Measurements from ENCODE around the gene TSHZ2. TPM values are rescaled to one million over a fixed set of nuclear protein-coding genes. Genes with fewer than 3 reads are reported as not detected.

Gene TSHZ2
- total and polyA plus RNA-seq, 9 of the 15 experiments (the other 6 are each of a cell fraction or from before 2014, with no cell fraction given), result 0.03 to 0.20 (median 0.05) TPM; not detected in 4

DNA sequence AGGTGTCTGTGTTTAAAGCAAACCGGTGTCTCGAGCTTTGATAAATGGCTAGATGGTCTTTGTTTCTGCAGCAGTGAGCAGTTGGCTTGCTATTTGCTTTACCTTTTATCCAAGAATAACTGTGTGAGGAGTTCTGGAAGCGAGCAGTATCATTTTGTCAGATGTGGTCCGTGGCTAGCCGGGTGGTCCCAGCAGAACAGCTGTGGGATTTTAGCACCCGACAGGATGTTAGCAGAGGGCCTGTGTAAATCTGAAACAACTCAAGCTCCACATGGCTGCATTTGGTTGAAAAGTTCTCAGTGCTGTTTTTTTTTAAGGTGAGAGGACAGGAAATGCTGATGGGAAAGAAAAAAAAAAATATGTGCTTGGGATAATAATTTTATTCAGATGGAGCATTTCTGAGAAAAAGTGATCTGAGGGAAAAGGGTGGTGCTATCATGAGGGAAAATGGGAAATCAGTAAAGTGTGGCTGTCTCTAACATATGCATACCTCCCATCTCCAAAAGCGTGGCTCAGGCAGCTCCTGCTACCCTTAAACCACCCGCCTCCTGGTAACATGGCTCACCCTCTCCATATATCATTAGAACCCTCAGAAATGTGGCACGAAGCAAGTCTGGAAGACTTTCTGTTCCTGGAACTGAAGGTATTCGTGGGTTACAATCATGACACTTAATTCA lies 215.4 kb downstream of the TSHZ2 start (continued):
- TF ChIP-seq, protein P1, sequence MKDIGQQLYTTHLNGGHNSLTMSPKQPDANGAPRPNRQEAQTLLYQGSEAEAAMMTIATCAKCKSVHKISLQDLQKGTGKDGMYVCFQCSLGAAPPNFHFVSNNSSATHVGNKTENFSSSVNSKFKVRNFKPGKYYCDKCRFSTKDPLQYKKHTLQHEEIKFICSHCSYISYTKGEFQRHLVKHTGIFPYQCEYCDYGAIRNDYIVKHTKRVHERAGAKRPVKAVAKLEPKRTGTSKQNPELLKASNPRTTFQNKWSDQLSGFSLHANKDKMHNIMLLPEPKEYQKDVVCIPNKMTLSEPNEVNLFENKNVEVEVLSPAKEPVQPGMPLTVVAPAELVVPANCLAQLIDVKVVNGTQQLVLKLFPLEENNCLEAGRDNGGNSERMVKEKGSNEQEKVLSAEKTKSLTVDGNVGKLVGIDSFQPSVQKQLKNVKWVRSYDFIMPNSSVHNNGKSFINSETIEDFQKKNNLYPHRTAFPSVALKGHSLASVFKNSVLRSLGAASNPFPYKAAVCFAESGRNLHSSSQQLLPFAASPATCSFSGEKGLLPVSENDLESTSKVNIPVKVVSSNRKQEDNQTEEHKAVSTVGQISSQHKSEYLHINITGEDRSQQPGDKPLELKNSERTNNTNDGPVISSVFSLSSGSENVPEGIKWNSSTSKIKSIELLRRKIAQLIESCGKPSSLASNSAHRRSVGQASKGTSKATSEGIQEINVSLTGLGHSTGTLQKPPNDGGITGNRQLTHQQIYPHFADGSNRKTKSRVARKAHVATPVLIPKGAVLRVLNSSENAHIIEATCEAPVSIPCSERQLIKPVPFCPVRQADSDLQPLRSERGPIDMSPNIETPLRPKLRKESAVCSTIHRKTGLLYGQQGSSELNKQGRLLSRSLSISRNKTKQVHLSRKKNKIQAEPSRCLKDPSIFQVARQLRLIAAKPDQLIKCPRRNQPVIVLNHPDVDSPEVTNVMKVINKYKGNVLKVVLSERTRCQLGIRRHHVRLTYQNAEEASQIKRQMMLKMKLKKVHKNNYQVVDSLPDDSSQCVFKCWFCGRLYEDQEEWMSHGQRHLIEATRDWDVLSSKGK (CRISPR knock-in tag; IDR thresholded peaks at IDR 0.05), result no peak
- TF ChIP-seq ZC3H11A (IDR thresholded peaks at IDR 0.05; ENCODE audit: low read depth, low read length) (no peak), PRMT5 (CRISPR knock-in tag; IDR thresholded peaks at IDR 0.05) (no peak), SRSF9 (IDR thresholded peaks at IDR 0.05; ENCODE audit: borderline replicate concordance, low read depth, low read length) (no peak), XRCC5 (IDR thresholded peaks at IDR 0.05; ENCODE audit: low read depth, low read length) (no peak), TEAD2 (tag; IDR thresholded peaks at IDR 0.05) (no peak), EP400 (IDR thresholded peaks at IDR 0.05) (no peak), MAZ (CRISPR knock-in tag; conservative IDR thresholded peaks at IDR 0.05 in 1 of 2, IDR thresholded peaks at IDR 0.05 in 1 of 2) (no peak)
- TF ChIP-seq, protein P2, sequence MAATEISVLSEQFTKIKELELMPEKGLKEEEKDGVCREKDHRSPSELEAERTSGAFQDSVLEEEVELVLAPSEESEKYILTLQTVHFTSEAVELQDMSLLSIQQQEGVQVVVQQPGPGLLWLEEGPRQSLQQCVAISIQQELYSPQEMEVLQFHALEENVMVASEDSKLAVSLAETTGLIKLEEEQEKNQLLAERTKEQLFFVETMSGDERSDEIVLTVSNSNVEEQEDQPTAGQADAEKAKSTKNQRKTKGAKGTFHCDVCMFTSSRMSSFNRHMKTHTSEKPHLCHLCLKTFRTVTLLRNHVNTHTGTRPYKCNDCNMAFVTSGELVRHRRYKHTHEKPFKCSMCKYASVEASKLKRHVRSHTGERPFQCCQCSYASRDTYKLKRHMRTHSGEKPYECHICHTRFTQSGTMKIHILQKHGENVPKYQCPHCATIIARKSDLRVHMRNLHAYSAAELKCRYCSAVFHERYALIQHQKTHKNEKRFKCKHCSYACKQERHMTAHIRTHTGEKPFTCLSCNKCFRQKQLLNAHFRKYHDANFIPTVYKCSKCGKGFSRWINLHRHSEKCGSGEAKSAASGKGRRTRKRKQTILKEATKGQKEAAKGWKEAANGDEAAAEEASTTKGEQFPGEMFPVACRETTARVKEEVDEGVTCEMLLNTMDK (IDR thresholded peaks at IDR 0.05; ENCODE audit: borderline replicate concordance, insufficient read depth, low read depth, low read length, poor library complexity, severe bottlenecking), result no peak
